Nephron progenitor cell (in vitro differentiated cells): Measurements from ENCODE around the gene RSPH9.

Experiments used
- DNase-seq: peaks from one replicate; pipeline ENCODE4 v3.0.0; 2021
- H3K27ac Mint-ChIP-seq: 2 replicates; pipeline ENCODE4 v1.8.0; 2021; ENCODE audit warnings: mild to moderate bottlenecking, moderate library complexity, mixed read lengths
- H3K27me3 Mint-ChIP-seq: 2 replicates; pipeline ENCODE4 v1.8.0; 2021; ENCODE audit warnings: mild to moderate bottlenecking, low read depth, mixed read lengths; ENCODE audit not compliant: poor library complexity
- H3K36me3 Mint-ChIP-seq: 2 replicates; pipeline ENCODE4 v1.8.0; 2021; ENCODE audit warnings: low read depth, mixed read lengths
- H3K4me1 Mint-ChIP-seq: 2 replicates; pipeline ENCODE4 v1.8.0; 2021; ENCODE audit warnings: mixed read lengths
- H3K4me3 Mint-ChIP-seq: 2 replicates; pipeline ENCODE4 v1.8.0; 2021; ENCODE audit warnings: mild to moderate bottlenecking, moderate library complexity, mixed read lengths
- H3K9me3 Mint-ChIP-seq: 2 replicates; pipeline ENCODE4 v1.8.0; 2021; ENCODE audit warnings: mild to moderate bottlenecking, moderate library complexity, mixed read lengths
- TF ChIP-seq, protein P1 (sequence below): fragments of 200-600 bp; sonication (generic); IDR thresholded peaks from 2 replicates; pipeline ENCODE4 v1.5.0; 2021; ENCODE audit warnings: antibody characterized with exemption

RSPH9 gene

DNA sequence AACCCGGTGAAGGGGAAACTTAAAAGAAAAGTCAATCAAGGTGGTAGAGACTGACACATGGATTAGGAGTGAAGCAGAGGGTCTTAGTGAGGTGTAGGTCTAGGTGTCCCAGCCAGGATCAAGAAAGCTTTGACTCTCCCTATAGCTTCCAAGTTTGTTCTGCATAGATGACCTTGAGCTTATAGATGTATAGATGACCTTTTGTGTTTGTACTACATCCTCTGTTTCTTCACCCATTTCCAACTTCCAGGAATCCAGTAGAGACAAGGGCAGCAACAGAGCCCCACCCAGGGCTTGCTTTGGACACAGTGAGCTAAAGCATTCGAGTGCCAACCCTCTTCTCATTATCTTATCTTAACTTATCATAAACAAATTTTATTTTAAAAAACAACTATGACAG lies 44.6 kb downstream of the RSPH9 start:
- Mint-ChIP-seq H3K27me3 (peaks cover 36% of the 10 kb centered on the region), H3K27ac (no peak overlapping the region), H3K4me3 (no peak overlapping the region), H3K9me3 (no peaks in the 10 kb centered on the region), H3K36me3 (peaks cover 6% of the 10 kb centered on the region), H3K4me1 (peaks cover 36% of the 10 kb centered on the region)
- TF ChIP-seq, protein P1, sequence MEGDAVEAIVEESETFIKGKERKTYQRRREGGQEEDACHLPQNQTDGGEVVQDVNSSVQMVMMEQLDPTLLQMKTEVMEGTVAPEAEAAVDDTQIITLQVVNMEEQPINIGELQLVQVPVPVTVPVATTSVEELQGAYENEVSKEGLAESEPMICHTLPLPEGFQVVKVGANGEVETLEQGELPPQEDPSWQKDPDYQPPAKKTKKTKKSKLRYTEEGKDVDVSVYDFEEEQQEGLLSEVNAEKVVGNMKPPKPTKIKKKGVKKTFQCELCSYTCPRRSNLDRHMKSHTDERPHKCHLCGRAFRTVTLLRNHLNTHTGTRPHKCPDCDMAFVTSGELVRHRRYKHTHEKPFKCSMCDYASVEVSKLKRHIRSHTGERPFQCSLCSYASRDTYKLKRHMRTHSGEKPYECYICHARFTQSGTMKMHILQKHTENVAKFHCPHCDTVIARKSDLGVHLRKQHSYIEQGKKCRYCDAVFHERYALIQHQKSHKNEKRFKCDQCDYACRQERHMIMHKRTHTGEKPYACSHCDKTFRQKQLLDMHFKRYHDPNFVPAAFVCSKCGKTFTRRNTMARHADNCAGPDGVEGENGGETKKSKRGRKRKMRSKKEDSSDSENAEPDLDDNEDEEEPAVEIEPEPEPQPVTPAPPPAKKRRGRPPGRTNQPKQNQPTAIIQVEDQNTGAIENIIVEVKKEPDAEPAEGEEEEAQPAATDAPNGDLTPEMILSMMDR, result no peak
- no peak for DNase-seq

GRCh38 chr6:43695215-43695966 lies 50.6 kb downstream of the RSPH9 start:
- no peak overlapping the region for H3K4me3 Mint-ChIP-seq
- TF ChIP-seq, protein P1, result no peak
- peaks cover 53% of the 10 kb centered on the region for H3K4me1 Mint-ChIP-seq
- H3K27me3 Mint-ChIP-seq, result peaks cover 24% of the 10 kb centered on the region
- no peak for DNase-seq
- H3K9me3 Mint-ChIP-seq, result no peaks in the 10 kb centered on the region
- H3K36me3 Mint-ChIP-seq, result no peaks in the 10 kb centered on the region
- peak overlapping the region; percentile 94 for H3K27ac Mint-ChIP-seq

GRCh38 chr6:43695967-43696291 lies 51.1 kb downstream of the RSPH9 start:
- no peak for DNase-seq
- H3K27me3 Mint-ChIP-seq, result peaks cover 20% of the 10 kb centered on the region
- peak overlapping the region; percentile 18 for H3K27ac Mint-ChIP-seq
- TF ChIP-seq, protein P1, result no peak
- H3K9me3 Mint-ChIP-seq, result no peaks in the 10 kb centered on the region
- H3K36me3 Mint-ChIP-seq, result no peaks in the 10 kb centered on the region
- peaks cover 53% of the 10 kb centered on the region for H3K4me1 Mint-ChIP-seq
- H3K4me3 Mint-ChIP-seq, result no peak overlapping the region

GRCh38 chr6:43697421-43697820 lies 52.6 kb downstream of the RSPH9 start:
- DNase-seq, result no peak
- Mint-ChIP-seq H3K27me3 (peaks cover 14% of the 10 kb centered on the region), H3K4me1 (peaks cover 68% of the 10 kb centered on the region), H3K27ac (peak overlapping the region; percentile 83), H3K4me3 (no peak overlapping the region), H3K9me3 (no peaks in the 10 kb centered on the region), H3K36me3 (no peaks in the 10 kb centered on the region)
- TF ChIP-seq, protein P1, result no peak

GRCh38 chr6:43698584-43699349 lies 53.9 kb downstream of the RSPH9 start:
- DNase-seq, result peak; percentile 49
- Mint-ChIP-seq H3K27ac (peak overlapping the region; percentile 95), H3K27me3 (peaks cover 2% of the 10 kb centered on the region), H3K36me3 (no peaks in the 10 kb centered on the region), H3K9me3 (no peaks in the 10 kb centered on the region), H3K4me3 (peak overlapping the region; percentile 48), H3K4me1 (peaks cover 82% of the 10 kb centered on the region)
- TF ChIP-seq, protein P1, result no peak
